Keratinocyte (primary cell): Measurements from ENCODE around the gene BCAS3.

Experiments used
- CTCF ChIP-seq, 3 experiments: IDR thresholded peaks in 1 of 3; conservative IDR thresholded peaks in 1 of 3; optimal IDR thresholded peaks in 1 of 3; 2 replicates in 2 of 3; 3 replicates in 1 of 3; pipeline versions ENCODE3 to v1.5.1; 2011; ENCODE audit warnings: low read length in 3 of 3, mild to moderate bottlenecking in 3 of 3, moderate library complexity in 2 of 3, control low read depth in 1 of 3, inconsistent platforms in 1 of 3; ENCODE audit not compliant: insufficient read depth in 2 of 3; ENCODE audit errors: extremely low read depth in 1 of 3
- EZH2 ChIP-seq: IDR thresholded peaks from one replicate; pipeline ENCODE4 v1.6.1; 2012; ENCODE audit warnings: inconsistent platforms, mild to moderate bottlenecking, low read length, moderate library complexity

- TF ChIP-seq CTCF (optimal IDR thresholded peaks at IDR 0.05 in 1 of 3, IDR thresholded peaks at IDR 0.05 in 1 of 3, conservative IDR thresholded peaks at IDR 0.05 in 1 of 3; ENCODE audit: extremely low read depth in 1 of 3, insufficient read depth in 2 of 3, low read length in 3 of 3) (no peak), EZH2 (no peak)
These were observed 420.1 kb downstream of the BCAS3 start for GRCh38 chr17:61097781-61098180.
